Stimulated activated effector memory CD8-positive, alpha-beta T cell treated with anti-CD3 and anti-CD28 coated beads, Interleukin-12 subunit alpha, Interleukin-12 subunit beta, amount 100 ng/mL, for 72 hours (primary cell): Measurements from ENCODE around the gene FGF11.

Experiments used
- ATAC-seq: fragments of 150-1000 bp; cut with Tn5 transposase; 2 replicates; pipeline ENCODE4 v1.10.0; 2021
- DNase-seq, 2 donors: peaks; one replicate each; pipeline ENCODE4 v3.0.0; 2021 to 2022; ENCODE audit warnings: low spot score in 2 of 2
- H3K27ac Mint-ChIP-seq: one replicate; pipeline ENCODE4 v1.8.0; 2022; ENCODE audit warnings: mild to moderate bottlenecking, mixed read lengths
- H3K36me3 Mint-ChIP-seq: one replicate; pipeline ENCODE4 v1.8.0; 2022; ENCODE audit warnings: mild to moderate bottlenecking, mixed read lengths
- H3K4me1 Mint-ChIP-seq: one replicate; pipeline ENCODE4 v1.8.0; 2022; ENCODE audit warnings: mixed read lengths
- H3K4me3 Mint-ChIP-seq: one replicate; pipeline ENCODE4 v1.8.0; 2022; ENCODE audit warnings: mild to moderate bottlenecking, mixed read lengths
- H3K9me3 Mint-ChIP-seq: one replicate; pipeline ENCODE4 v1.8.0; 2022; ENCODE audit warnings: mixed read lengths

FGF11 gene

DNA sequence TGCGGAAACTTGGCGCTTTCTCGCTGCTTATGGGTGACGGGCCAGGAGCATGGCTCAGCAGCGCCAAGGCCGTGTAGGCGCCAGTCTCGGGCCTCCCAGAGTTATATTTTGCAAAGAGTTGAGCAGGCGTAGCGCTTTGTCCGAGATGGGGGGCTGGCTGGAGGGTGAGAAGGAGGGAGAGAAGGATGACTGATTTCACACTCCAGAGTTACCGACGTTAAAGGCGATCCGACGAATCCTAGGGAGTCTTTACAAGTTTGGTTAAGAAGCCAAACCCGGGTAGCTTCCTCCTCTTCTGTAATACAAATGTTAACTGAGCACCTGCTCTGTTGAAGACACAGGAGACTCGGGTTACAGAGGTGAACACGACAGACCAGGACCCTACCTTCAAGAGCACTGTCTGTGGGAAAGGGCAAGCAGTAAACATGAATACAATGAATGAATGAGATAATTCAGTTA is 45.6 kb downstream of the FGF11 start:
- peak; percentile 1 for ATAC-seq
- peaks cover 79% of the 10 kb centered on the region for H3K36me3 Mint-ChIP-seq
- peak overlapping the region; percentile 100 for H3K4me3 Mint-ChIP-seq
- H3K4me1 Mint-ChIP-seq: peaks cover 81% of the 10 kb centered on the region
- H3K9me3 Mint-ChIP-seq: no peaks in the 10 kb centered on the region
- peak overlapping the region; percentile 100 for H3K27ac Mint-ChIP-seq
- DNase-seq: no peak

DNA sequence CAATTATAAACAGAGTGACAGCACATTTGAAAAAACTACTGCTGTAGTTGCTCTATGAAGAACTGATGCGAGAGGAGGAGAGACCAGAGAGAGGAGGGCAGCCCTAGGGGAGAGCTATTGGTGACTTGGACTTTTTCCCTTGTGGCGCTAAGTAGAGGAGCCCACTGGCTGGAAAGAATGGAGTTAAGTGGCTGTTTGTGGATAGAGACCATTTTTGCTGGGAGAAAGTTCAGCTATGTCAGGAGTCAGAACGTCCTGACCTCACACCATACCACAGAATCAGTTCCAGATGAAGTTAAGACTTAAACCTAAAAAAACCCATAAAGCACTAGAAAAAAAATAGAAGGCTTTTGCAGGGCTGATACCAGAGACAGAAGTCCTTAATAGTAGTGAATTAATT is 46.9 kb downstream of the FGF11 start:
- DNase-seq (no peak), ATAC-seq (no peak)
- peaks cover 90% of the 10 kb centered on the region for H3K36me3 Mint-ChIP-seq
- H3K4me1 Mint-ChIP-seq: peaks cover 84% of the 10 kb centered on the region
- H3K9me3 Mint-ChIP-seq: no peaks in the 10 kb centered on the region
- H3K4me3 Mint-ChIP-seq: peak overlapping the region; percentile 100
- peak overlapping the region; percentile 100 for H3K27ac Mint-ChIP-seq

DNA sequence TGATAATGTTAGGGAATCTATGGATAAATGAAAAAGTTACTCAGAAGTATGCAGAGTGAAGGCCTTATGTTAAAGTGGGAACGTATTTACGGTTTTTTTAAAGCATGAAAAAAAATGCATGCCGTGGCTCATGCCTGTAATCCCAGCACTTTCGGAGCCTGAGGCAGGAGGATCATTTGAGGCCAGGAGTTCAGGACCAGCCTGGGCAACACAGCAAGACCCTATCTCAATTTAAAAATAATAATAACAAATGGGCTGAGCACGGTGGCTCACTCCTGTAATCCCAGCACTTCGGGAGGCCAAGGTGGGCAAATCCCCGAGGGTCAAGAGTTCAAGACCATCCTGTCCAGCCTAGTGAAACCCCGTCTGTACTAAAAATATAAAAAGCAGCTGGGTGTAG is 50.8 kb downstream of the FGF11 start:
- peak overlapping the region; percentile 20 for H3K4me3 Mint-ChIP-seq
- H3K36me3 Mint-ChIP-seq: peaks cover 100% of the 10 kb centered on the region
- H3K4me1 Mint-ChIP-seq: peaks cover 82% of the 10 kb centered on the region
- H3K9me3 Mint-ChIP-seq: no peaks in the 10 kb centered on the region
- ATAC-seq (no peak), DNase-seq (no peak)
- peak overlapping the region; percentile 23 for H3K27ac Mint-ChIP-seq

DNA sequence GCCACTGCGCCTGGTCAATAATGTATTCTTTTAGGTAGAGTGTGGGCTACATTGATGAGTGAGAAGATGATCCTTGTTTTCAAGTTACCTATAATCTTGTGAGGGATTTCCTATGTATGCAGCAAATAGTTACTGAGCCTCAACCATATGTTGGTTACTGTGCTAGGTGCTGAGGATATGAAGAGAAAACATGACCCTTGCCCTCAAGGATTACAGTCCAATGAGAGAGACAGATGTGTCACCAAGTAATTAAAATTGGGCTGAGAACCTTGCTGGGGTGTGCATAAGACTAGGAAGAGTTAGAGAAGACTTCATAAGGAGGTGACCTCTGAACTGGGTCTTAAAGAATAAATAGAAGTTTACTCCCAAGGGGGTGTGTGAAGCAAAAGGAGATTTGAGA is 52.3 kb downstream of the FGF11 start:
- no peaks in the 10 kb centered on the region for H3K9me3 Mint-ChIP-seq
- no peak for ATAC-seq
- DNase-seq: no peak
- H3K4me1 Mint-ChIP-seq: peaks cover 70% of the 10 kb centered on the region
- peak overlapping the region; percentile 43 for H3K27ac Mint-ChIP-seq
- peaks cover 100% of the 10 kb centered on the region for H3K36me3 Mint-ChIP-seq
- no peak overlapping the region for H3K4me3 Mint-ChIP-seq

DNA sequence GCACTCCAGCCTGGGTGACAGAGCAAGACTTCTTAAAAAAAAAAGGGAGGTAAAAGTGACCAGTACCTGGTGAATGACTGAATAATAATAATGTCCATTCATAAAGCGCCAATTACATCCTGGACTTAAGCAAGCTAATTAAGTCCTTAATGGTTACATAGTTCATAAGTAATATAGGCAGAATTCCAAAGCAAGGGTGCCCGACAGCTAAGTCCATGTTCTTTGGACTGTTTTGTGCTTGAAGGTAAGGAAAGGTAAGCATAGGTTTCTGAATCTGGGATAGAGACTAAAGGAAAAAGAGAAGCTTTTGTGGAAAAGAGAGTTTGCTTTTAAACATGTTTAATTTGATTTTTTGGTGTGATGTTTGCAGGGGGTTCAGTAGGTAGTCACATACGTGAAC is 54.6 kb downstream of the FGF11 start:
- no peak for ATAC-seq
- H3K4me3 Mint-ChIP-seq: no peak overlapping the region
- no peaks in the 10 kb centered on the region for H3K9me3 Mint-ChIP-seq
- H3K27ac Mint-ChIP-seq: peak overlapping the region; percentile 2
- peaks cover 100% of the 10 kb centered on the region for H3K36me3 Mint-ChIP-seq
- H3K4me1 Mint-ChIP-seq: peaks cover 52% of the 10 kb centered on the region
- no peak for DNase-seq
